ENCODE results near the gene GOLT1B. TPM values are rescaled to one million over a fixed set of nuclear protein-coding genes. Genes with fewer than 3 reads are reported as not detected.
A peak's percentile ranks its signal among the peaks of the same experiment; 100 is the strongest.

The GOLT1B gene
- total and polyA plus RNA-seq, 2 of the 13 experiments (the other 11 are each of a cell fraction or from before 2014, with no cell fraction given), result 23.6 to 38.4 TPM

GRCh38 chr12:21501258-21502163, at the start of gene GOLT1B, which contains the start of gene RECQL (continued):
- TF ChIP-seq ELF3 (CRISPR knock-in tag; IDR thresholded peaks at IDR 0.05) (peak; percentile 68; the same call in 1 of the 2 replicates), TEF (CRISPR knock-in tag; IDR thresholded peaks at IDR 0.05) (no peak), CREM (IDR thresholded peaks at IDR 0.05) (peak; percentile 94), CREM (CRISPR knock-in tag; IDR thresholded peaks at IDR 0.05) (no peak), ZNF644 (CRISPR knock-in tag; IDR thresholded peaks at IDR 0.05; ENCODE audit: low read depth) (no peak), GFI1 (CRISPR knock-in tag; IDR thresholded peaks at IDR 0.05; ENCODE audit: borderline replicate concordance) (peak; percentile 35; the same call in 1 of the 2 replicates), HMG20A (CRISPR knock-in tag; IDR thresholded peaks at IDR 0.05; ENCODE audit: borderline replicate concordance) (no peak), HCFC1 (IDR thresholded peaks at IDR 0.05; ENCODE audit: low read depth, low read length) (peak; percentile 52), NFIC (IDR thresholded peaks at IDR 0.05; ENCODE audit: low read length) (peak; percentile 42; the same call in 1 of the 2 replicates), KLF15 (CRISPR knock-in tag; IDR thresholded peaks at IDR 0.05; ENCODE audit: borderline replicate concordance) (no peak; the same call in 1 of the 2 replicates), NFYC (CRISPR knock-in tag; IDR thresholded peaks at IDR 0.05) (peak; percentile 98), MXD3 (CRISPR knock-in tag; IDR thresholded peaks at IDR 0.05) (peak; percentile 44; the same call in 1 of the 2 replicates), KLF16 (CRISPR knock-in tag; IDR thresholded peaks at IDR 0.05) (peak in 1 of 2 experiments; percentile 77; a peak in 2 of 4 replicates), RORA (CRISPR knock-in tag; IDR thresholded peaks at IDR 0.05) (no peak), HNRNPUL1 (IDR thresholded peaks at IDR 0.05; ENCODE audit: low read depth, low read length) (no peak), ZNF430 (CRISPR knock-in tag; IDR thresholded peaks at IDR 0.05) (peak; percentile 29; the same call in 1 of the 2 replicates), REXO4 (CRISPR knock-in tag; IDR thresholded peaks at IDR 0.05; ENCODE audit: borderline replicate concordance) (no peak), MZF1 (CRISPR knock-in tag; IDR thresholded peaks at IDR 0.05; ENCODE audit: borderline replicate concordance) (no peak), ISL2 (CRISPR knock-in tag; IDR thresholded peaks at IDR 0.05) (peak; percentile 51; the same call in 1 of the 2 replicates), MAFK (conservative IDR thresholded peaks at IDR 0.05 in 1 of 2, IDR thresholded peaks at IDR 0.05 in 1 of 2; ENCODE audit: low read length in 2 of 2) (peak in 1 of 2 experiments; percentile 13; a peak in 1 of 4 replicates), ZBTB38 (CRISPR knock-in tag; IDR thresholded peaks at IDR 0.05) (no peak), ZBTB4 (CRISPR knock-in tag; IDR thresholded peaks at IDR 0.05; ENCODE audit: borderline replicate concordance) (peak; percentile 27; the same call in 1 of the 2 replicates), ZNF652 (CRISPR knock-in tag; IDR thresholded peaks at IDR 0.05; ENCODE audit: borderline replicate concordance, low read depth) (no peak), AHR (CRISPR knock-in tag; IDR thresholded peaks at IDR 0.05) (peak; percentile 82; the same call in 1 of the 2 replicates), AGO2 (optimal IDR thresholded peaks at IDR 0.05; ENCODE audit: low read depth, low read length) (peak; percentile 78), POGZ (CRISPR knock-in tag; IDR thresholded peaks at IDR 0.05) (peak; percentile 97), ZNF224 (CRISPR knock-in tag; IDR thresholded peaks at IDR 0.05) (peak; percentile 67; the same call in 1 of the 2 replicates)

All from HepG2 (cell line).